Astrocyte of the cerebellum (primary cell): Measurements from ENCODE around the gene FAM124A.

ENCODE experiments used
- DNase-seq: peaks from one replicate; pipeline ENCODE4 v3.0.0-alpha.2; 2011; ENCODE audit warnings: low read depth
- H3K4me3 ChIP-seq: 2 replicates; pipeline ENCODE4 v1.5.1; 2011; ENCODE audit warnings: mild to moderate bottlenecking, low read depth, low read length, moderate library complexity
- in situ Hi-C: cut with HindIII; loops from 2 replicates; pipeline ENCODE4 v1.10.0; 2017; ENCODE audit warnings: low sequenced_read_pairs
- TF ChIP-seq, protein P1 (sequence below): IDR thresholded peaks from 2 replicates; pipeline ENCODE4 v1.5.1; 2012; ENCODE audit warnings: low read length, low read depth, moderate library complexity, mild to moderate bottlenecking; ENCODE audit errors: missing control alignments

Gene FAM124A

DNA sequence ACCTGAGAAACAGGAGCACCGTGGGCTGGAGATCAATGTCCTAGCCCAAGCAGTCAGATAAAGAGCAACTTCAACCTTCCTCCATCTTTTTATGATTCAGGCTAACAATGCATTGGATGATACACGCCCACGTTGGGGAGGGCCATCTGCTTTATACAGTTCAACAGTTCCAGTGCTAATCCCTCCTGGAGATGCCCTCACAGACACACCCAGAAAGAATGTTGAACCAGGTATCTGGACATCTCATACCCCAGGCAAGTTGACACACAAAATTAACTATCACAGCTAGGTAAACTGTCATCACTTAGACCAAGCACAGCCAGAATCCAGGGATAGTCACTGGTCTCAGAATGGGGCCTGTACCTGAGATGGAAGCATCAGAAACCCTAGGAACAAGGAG, 96.7 kb downstream of the FAM124A start:
- TF ChIP-seq, protein P1, sequence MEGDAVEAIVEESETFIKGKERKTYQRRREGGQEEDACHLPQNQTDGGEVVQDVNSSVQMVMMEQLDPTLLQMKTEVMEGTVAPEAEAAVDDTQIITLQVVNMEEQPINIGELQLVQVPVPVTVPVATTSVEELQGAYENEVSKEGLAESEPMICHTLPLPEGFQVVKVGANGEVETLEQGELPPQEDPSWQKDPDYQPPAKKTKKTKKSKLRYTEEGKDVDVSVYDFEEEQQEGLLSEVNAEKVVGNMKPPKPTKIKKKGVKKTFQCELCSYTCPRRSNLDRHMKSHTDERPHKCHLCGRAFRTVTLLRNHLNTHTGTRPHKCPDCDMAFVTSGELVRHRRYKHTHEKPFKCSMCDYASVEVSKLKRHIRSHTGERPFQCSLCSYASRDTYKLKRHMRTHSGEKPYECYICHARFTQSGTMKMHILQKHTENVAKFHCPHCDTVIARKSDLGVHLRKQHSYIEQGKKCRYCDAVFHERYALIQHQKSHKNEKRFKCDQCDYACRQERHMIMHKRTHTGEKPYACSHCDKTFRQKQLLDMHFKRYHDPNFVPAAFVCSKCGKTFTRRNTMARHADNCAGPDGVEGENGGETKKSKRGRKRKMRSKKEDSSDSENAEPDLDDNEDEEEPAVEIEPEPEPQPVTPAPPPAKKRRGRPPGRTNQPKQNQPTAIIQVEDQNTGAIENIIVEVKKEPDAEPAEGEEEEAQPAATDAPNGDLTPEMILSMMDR = no peak
- no peak for DNase-seq
- no peak overlapping the region for H3K4me3 ChIP-seq
- in situ Hi-C loops = no loop called here

DNA sequence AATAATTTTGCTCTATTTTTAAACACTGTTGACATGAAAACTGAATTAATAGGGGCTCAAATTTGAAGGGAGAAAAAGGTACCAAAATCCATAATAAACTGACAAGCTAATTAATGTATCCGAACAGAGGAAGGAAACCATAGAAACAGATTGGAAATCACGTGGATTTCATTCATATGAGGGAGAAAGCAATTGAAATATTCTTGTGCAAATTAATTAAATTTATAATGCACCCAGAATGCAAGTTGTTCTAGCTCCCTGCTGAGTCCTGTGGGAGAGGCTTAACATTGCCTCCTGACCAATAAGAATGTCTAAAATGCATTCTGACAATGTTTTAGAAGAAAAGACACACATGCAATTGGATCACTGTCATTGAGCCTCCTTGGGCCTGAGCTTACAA, 99.6 kb downstream of the FAM124A start:
- H3K4me3 ChIP-seq = no peak overlapping the region
- in situ Hi-C loops = no loop called here
- no peak for DNase-seq
- TF ChIP-seq, protein P1 = no peak

DNA sequence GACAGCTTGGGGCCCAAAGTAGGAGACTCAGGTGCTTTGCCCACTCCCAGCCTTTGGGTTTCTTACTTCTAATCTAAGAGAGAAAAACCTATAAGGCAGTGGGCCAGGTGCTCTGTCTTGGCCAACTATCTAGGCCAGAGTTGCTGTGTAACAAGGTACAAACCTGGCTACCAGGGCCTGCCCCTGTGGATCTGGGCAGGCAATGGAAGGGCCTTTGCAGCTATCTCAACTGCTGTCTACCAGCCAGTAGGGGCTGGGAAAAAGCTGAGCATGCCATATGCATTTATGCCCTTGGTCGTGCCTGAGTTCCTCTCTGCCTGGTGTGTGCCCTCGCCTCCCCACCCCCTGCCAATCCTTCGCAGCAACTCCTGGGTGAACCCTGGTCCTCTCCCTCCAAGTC, 100.6 kb downstream of the FAM124A start:
- in situ Hi-C loops = no loop called here
- TF ChIP-seq, protein P1 = no peak
- DNase-seq = no peak
- no peak overlapping the region for H3K4me3 ChIP-seq

DNA sequence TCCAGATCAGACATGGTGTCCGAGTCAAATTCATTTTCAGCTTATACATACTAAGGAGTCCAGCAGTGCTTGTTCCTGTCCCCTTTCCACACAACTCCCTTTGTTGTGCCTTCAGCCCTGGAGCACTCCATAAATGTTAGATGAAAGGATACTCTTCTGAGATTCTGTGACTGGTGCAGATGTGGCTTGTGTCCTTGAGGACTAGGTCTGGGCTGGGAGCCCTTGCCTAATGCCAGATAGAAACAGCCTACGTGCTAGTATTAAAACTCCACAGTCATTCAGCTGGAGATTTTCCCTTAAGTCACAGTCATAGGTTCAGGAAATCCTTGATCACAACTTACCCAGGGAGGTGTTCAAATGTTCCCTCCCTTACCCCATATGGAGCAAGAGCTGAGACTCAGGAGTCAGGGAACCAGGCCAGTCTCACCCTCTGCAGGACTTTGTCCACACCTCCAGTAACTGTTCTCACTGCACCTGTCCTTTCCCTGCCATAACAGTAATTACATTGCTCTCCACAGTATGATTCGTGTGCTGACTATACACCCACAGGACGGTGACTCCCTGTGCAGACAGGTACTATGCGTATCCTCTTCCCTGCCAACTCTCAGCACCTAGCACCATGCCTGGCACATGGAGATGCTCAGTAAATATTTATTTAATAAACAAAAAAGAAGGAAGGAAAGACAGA, 101.8 kb downstream of the FAM124A start:
- in situ Hi-C loops = no loop called here
- DNase-seq = no peak
- H3K4me3 ChIP-seq = no peak overlapping the region
- TF ChIP-seq, protein P1 = no peak

DNA sequence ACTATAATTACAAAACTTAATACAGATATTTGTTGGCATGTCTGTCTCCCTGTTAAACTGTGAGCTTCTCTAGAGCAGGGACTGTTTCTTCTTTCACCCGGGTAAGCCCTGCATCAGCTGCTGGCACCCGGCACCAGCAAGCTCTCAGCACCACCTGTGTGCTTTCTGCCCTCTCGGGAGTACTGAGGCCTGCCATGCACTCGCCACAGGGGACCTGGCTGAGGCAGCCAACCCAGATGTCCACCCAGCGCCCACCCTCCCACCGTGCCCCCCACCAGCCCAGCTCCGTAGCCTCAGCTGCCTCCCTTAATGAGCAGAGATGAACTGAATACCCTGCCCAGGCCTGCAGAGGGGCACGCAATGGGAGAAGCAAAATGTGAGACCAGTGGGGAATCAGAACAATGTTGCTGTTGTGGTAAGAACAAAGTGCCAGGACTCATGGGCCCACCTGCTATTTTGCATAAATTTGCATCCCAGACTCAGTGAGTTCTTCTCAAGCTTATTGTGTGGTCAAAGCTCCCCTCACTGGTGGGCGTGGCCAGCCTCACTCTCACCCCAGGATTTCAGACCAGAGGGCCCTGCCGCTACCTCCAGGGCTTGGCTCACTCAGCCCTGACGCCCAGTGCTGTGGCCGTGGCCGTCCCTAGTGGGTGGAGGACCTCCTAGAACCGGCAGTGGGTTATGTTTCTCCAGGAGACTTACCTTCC, 102.7 kb downstream of the FAM124A start:
- TF ChIP-seq, protein P1 = no peak
- no peak overlapping the region for H3K4me3 ChIP-seq
- in situ Hi-C loops = no loop called here
- no peak for DNase-seq

DNA sequence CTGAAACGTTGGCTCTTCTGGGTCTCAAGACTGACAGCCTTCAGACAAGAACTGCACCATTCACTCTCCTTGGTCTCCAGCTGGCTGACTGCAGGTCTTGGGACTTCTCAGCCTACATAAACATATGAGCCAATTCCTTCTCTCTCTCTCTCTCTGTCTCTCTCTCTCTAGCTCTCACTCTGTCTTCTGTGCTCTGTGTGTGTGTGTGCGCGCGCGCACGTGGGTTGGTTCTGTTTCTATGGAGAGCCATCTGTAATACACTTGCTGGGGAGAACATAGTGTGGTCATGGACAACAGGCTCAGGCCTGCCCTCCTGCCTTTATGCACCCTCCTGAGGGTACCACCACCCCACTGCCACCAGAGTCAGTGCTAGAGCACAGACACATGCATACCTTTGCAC, 103.6 kb downstream of the FAM124A start:
- TF ChIP-seq, protein P1 = no peak
- in situ Hi-C loops = no loop called here
- no peak for DNase-seq
- no peak overlapping the region for H3K4me3 ChIP-seq
